Esophagus squamous epithelium (tissue), 5 donors: ENCODE results near the gene COL1A2. TPM values are rescaled to one million over a fixed set of nuclear protein-coding genes. Genes with fewer than 3 reads are reported as not detected.

Experiments used
- DNase-seq: peaks from one replicate; lab custom pipeline; 2025; lab: John Stamatoyannopoulos, UW
- H3K27ac ChIP-seq, 4 donors: fragments of 200-600 bp; sonication (generic); one replicate each; pipeline ENCODE4 v1.5.1; 2016 to 2019; ENCODE audit warnings: mild to moderate bottlenecking in 1 of 4
- H3K27me3 ChIP-seq, 4 donors: fragments of 200-600 bp; sonication (generic); 1 replicate in 3 of 4; 2 replicates in 1 of 4; pipeline versions ENCODE4 v1.5.1 to v1.6.0; 2017 to 2021; ENCODE audit warnings: antibody characterized with exemption in 1 of 4
- H3K36me3 ChIP-seq, 3 donors: fragments of 200-600 bp; sonication (generic); one replicate each; pipeline ENCODE4 v1.5.1; 2016 to 2019
- H3K4me1 ChIP-seq, 3 donors: fragments of 200-600 bp; sonication (generic); one replicate each; pipeline ENCODE4 v1.5.1; 2017 to 2019
- H3K4me3 ChIP-seq, 4 donors: fragments of 200-600 bp; sonication (generic); 1 replicate in 3 of 4; 2 replicates in 1 of 4; pipeline ENCODE4 v1.5.1; 2016 to 2019; ENCODE audit warnings: mild to moderate bottlenecking in 2 of 4, moderate library complexity in 1 of 4
- H3K9me3 ChIP-seq, 3 donors: fragments of 200-600 bp; sonication (generic); one replicate each; pipeline ENCODE4 v1.5.1; 2016 to 2019
- POLR2A ChIP-seq, 4 donors: fragments of 450-650 bp; IDR thresholded peaks; one replicate each; pipeline ENCODE4 v1.6.1; 2017; ENCODE audit warnings: antibody characterized with exemption in 4 of 4, mild to moderate bottlenecking in 4 of 4, moderate library complexity in 3 of 4
- WGBS, 2 donors: methylation state at CpG; one replicate each; pipeline ENCODE4 v1.1.5; 2018; 5-methylcytosine and 5-hydroxymethylcytosine counted together
- intact Hi-C: fragments of 100-400 bp; cut with DNase I; formaldehyde crosslinking; loops from one replicate; pipeline ENCODE4 v1.15.0; 2022
- total RNA-seq, 4 donors: library from RNA; depleted of rRNA; stranded (reverse); fragments of >200 nt; gene quantifications; one replicate each; pipeline ENCODE4 v1.1.0, GENCODE V29; 2016
- TF ChIP-seq, protein P1 (sequence below), 6 experiments: fragments of 450-650 bp in 4 of 6; fragments of 200-600 bp in 2 of 6; sonication (generic) in 2 of 6; IDR thresholded peaks; one replicate each; pipeline ENCODE4 v1.5.1; 2016 to 2019; ENCODE audit warnings: antibody characterized with exemption in 6 of 6, mild to moderate bottlenecking in 4 of 6, moderate library complexity in 4 of 6
- donor health status: DM: yes; HTN: yes; CAD: no.

Gene COL1A2
- total RNA-seq, 4 donors from 2014 or later: 18.8 to 129 (median 44.3) TPM

DNA sequence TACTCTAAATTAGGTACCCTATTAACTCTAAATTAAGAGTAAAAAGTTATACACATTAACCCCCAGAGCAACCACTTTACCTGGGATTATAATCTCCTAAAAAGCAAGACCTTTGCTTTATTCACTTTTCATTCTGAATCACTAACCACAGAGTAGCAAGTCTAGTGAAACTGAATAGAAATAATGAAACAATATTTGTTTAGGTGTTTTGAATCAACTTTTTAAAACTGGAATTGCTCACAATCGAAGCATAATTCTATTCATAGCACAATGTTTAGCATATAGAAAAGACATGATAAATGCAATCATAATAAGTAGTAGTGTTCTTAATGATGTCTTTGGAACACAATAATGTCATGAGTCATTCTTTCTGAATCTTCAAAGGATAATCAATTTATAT lies 77.9 kb downstream of the COL1A2 start:
- intact Hi-C loops: no loop called here

DNA sequence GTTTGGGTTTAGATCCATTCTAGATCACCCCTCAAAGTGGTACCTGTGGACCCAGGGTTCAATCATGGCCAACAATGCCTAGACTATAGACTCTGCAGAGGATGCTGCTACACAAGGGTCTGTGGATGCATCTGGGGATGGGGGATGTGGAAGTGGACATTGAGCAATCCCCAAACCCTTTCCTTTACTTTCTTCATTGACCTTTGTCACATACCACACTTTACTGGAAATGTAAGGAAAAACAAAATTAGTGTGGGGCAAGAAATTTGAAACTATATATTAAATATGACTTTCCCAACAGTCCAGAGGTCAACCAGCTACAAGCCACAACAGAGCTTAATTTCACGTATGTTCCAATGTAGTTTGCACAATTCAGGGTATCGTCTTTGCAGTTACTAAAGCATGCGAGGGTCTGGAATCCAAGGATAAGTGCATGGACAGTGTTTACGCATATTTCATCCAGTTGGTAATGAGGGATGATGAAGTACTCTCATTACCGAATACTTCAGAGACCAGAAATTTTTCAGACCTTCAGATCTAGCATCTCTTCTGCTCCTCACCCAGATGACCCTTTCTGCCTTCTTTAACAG lies 81.7 kb downstream of the COL1A2 start:
- Histone ChIP-seq H3K4me3 (no peak overlapping the region), H3K36me3 (no peaks in the 10 kb centered on the region), H3K4me1 (no peaks in the 10 kb centered on the region), H3K27ac (no peak overlapping the region), H3K9me3 (no peaks in the 10 kb centered on the region), H3K27me3 (no peaks in the 10 kb centered on the region)
- TF ChIP-seq, protein P1, sequence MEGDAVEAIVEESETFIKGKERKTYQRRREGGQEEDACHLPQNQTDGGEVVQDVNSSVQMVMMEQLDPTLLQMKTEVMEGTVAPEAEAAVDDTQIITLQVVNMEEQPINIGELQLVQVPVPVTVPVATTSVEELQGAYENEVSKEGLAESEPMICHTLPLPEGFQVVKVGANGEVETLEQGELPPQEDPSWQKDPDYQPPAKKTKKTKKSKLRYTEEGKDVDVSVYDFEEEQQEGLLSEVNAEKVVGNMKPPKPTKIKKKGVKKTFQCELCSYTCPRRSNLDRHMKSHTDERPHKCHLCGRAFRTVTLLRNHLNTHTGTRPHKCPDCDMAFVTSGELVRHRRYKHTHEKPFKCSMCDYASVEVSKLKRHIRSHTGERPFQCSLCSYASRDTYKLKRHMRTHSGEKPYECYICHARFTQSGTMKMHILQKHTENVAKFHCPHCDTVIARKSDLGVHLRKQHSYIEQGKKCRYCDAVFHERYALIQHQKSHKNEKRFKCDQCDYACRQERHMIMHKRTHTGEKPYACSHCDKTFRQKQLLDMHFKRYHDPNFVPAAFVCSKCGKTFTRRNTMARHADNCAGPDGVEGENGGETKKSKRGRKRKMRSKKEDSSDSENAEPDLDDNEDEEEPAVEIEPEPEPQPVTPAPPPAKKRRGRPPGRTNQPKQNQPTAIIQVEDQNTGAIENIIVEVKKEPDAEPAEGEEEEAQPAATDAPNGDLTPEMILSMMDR (IDR thresholded peaks at IDR 0.05): no peak
- no peak for TF ChIP-seq POLR2A (IDR thresholded peaks at IDR 0.05)
- 81 to 84% methylated on average over 5 of the region's 5 CpGs for WGBS, 2 donors
- intact Hi-C loops: no loop called here
- no peak for DNase-seq

More for the DNA sequence above, 77.9 kb downstream of the COL1A2 start:
- DNase-seq: no peak
- TF ChIP-seq POLR2A (IDR thresholded peaks at IDR 0.05): no peak
- TF ChIP-seq, protein P1 (IDR thresholded peaks at IDR 0.05): no peak
- Histone ChIP-seq H3K4me3 (no peak overlapping the region), H3K9me3 (no peaks in the 10 kb centered on the region), H3K27me3 (no peaks in the 10 kb centered on the region), H3K36me3 (no peaks in the 10 kb centered on the region), H3K27ac (no peak overlapping the region), H3K4me1 (no peaks in the 10 kb centered on the region)
- WGBS, 2 donors: 70 to 76% methylated on average over 1 of the region's 1 CpG

DNA sequence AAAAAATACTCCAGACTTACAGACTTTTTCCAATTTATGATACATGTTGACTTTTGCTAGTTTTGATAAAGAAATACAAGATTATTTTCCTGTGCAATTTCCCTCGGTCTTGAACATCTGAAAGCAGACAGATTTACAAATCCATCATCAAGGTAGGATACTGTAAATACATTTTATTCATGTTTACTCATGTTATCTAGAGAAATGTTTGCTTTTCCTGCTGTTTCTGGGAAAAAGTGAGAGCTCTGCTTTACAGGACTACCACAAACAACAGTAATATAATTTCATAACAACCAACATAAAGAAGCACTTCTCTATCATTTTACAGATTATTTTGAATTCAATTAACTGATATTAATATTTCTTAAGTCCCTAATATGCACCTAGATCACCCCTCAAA lies 83.2 kb downstream of the COL1A2 start:
- H3K27ac ChIP-seq: no peak overlapping the region
- WGBS, 2 donors: 30 to 56% methylated on average over 1 of the region's 1 CpG
- intact Hi-C loops: no loop called here
- no peaks in the 10 kb centered on the region for H3K27me3 ChIP-seq
- H3K4me3 ChIP-seq: no peak overlapping the region
- DNase-seq: no peak
- no peaks in the 10 kb centered on the region for H3K9me3 ChIP-seq
- H3K4me1 ChIP-seq: no peaks in the 10 kb centered on the region
- H3K36me3 ChIP-seq: no peaks in the 10 kb centered on the region
- TF ChIP-seq POLR2A (IDR thresholded peaks at IDR 0.05): no peak
- TF ChIP-seq, protein P1 (IDR thresholded peaks at IDR 0.05): no peak

DNA sequence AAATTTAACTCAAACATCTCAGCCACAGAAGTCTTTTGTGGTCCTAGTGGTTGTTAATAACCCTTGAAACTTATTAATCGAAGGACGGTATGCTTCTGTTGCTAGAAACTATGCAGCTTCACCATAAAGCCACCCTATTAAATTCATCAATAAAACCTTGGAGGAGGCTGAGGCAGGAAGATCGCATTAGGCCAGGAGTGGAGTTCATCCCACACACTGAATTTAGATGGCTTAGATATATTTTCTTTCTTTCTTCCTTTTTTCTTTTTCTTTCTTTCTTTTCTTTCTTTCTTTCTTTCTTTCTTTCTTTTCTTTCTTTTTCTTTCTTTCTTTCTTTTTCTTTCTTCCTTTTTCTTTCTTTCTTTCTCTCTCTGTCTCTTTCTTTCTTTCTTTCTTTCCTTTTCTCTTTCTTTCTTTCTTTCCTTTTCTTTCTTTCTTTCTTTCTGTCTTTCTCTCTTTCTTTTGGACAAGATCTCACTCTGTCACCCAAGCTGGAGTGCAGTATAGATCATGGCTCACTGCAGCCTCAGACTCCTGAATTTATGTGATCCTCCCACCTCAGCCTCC lies 84.0 kb downstream of the COL1A2 start:
- Histone ChIP-seq H3K27ac (no peak overlapping the region), H3K36me3 (no peaks in the 10 kb centered on the region), H3K27me3 (no peaks in the 10 kb centered on the region), H3K4me3 (no peak overlapping the region), H3K4me1 (no peaks in the 10 kb centered on the region), H3K9me3 (no peaks in the 10 kb centered on the region)
- intact Hi-C loops: no loop called here
- WGBS, 2 donors: 69 to 79% methylated on average over 3 of the region's 3 CpGs
- no peak for DNase-seq
- TF ChIP-seq POLR2A (IDR thresholded peaks at IDR 0.05): no peak
- TF ChIP-seq, protein P1 (IDR thresholded peaks at IDR 0.05): no peak

Other genes starting within 250 kb of the COL1A2 start
- gene CASD1, start 114.9 kb downstream of the COL1A2 start, total RNA-seq: 10 to 100 TPM in 2 of 4 donors, 1 to 10 TPM in 2; 2.3 to 28.3 (median 10.8) TPM